ENCODE results near the gene FLACC1. TPM values are rescaled to one million over a fixed set of nuclear protein-coding genes. Genes with fewer than 3 reads are reported as not detected.

The FLACC1 gene
- total RNA-seq, 1 donor from 2014 or later: 0.54 TPM

DNA sequence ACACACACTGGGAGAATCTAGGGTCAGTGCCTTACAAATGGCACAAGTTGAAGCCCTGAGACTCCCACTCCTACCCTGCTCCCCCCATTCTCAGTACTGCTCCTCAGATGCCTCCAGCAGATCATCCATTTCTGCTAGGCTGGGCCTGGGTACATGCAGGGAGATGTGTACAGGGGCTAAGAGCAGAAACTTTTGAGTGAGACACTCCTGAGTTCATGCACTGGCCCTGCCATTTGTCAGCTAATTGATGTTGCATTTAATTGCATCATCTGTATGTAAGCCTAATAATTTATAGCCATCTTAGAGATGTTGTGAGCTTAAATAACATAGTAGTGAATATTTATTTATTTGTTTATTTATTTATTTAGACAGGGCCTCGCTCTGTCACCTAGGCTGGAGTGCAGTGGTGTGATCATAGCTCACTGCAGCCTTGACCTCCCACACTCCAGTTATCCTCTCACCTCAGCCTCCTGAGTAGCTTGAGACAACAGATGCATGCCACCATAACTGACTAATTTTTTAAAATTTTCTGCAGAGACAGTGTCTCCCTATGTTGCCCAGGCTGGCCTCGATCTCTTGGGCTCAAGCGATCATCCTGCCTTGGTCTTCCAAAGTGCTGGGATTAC, 101.6 kb downstream of the FLACC1 start:
- no peaks in the 10 kb centered on the region for H3K36me3 ChIP-seq (ENCODE audit: control insufficient read depth, insufficient read depth, low read length)
- no peaks in the 10 kb centered on the region for H3K27me3 ChIP-seq (ENCODE audit: control insufficient read depth, insufficient read depth, low read length)
- DNase-seq (ENCODE audit: low read depth): no peak

DNA sequence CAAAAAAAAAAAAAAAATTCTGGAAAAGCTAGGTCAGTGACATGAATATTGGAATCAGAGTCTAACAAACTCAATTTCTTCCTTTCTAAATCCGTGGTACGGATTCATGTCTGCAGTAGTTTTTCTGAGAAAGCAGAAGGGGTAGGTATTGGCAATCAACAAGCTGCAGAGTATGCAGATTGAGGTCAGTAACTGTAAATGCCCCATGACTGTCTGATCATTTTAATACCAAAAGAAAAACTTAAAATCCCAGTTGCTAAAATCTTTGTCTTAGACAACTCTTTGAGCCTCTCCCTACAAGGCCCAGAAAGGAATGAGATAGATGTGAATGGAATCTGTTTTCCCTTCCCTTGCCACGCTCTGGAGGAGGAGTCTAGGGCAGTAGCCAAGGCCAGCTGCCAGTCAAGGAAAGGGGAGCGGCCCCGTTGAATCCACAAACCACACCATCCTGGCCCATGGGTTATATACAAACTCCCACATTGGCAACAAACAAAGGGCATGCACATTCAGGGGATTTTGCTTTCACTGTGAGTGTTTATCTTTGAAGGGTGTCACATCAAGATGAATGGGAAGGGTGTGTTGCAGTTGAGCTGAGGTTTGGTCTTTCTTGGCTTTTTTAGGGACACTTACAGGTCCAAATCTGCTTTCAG, 102.9 kb downstream of the FLACC1 start:
- Histone ChIP-seq H3K27me3 (ENCODE audit: control insufficient read depth, insufficient read depth, low read length) (no peaks in the 10 kb centered on the region), H3K36me3 (ENCODE audit: control insufficient read depth, insufficient read depth, low read length) (no peaks in the 10 kb centered on the region), H3K4me3 (ENCODE audit: low read depth, low read length) (no peak overlapping the region)
- TF ChIP-seq, protein P1, sequence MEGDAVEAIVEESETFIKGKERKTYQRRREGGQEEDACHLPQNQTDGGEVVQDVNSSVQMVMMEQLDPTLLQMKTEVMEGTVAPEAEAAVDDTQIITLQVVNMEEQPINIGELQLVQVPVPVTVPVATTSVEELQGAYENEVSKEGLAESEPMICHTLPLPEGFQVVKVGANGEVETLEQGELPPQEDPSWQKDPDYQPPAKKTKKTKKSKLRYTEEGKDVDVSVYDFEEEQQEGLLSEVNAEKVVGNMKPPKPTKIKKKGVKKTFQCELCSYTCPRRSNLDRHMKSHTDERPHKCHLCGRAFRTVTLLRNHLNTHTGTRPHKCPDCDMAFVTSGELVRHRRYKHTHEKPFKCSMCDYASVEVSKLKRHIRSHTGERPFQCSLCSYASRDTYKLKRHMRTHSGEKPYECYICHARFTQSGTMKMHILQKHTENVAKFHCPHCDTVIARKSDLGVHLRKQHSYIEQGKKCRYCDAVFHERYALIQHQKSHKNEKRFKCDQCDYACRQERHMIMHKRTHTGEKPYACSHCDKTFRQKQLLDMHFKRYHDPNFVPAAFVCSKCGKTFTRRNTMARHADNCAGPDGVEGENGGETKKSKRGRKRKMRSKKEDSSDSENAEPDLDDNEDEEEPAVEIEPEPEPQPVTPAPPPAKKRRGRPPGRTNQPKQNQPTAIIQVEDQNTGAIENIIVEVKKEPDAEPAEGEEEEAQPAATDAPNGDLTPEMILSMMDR (IDR thresholded peaks at IDR 0.05; ENCODE audit: insufficient read depth, low read length, poor library complexity, severe bottlenecking): no peak
- DNase-seq (ENCODE audit: low read depth): no peak

More for the DNA sequence above, 101.6 kb downstream of the FLACC1 start:
- H3K4me3 ChIP-seq (ENCODE audit: low read depth, low read length): no peak overlapping the region
- TF ChIP-seq, protein P1 (IDR thresholded peaks at IDR 0.05; ENCODE audit: insufficient read depth, low read length, poor library complexity, severe bottlenecking): no peak

DNA sequence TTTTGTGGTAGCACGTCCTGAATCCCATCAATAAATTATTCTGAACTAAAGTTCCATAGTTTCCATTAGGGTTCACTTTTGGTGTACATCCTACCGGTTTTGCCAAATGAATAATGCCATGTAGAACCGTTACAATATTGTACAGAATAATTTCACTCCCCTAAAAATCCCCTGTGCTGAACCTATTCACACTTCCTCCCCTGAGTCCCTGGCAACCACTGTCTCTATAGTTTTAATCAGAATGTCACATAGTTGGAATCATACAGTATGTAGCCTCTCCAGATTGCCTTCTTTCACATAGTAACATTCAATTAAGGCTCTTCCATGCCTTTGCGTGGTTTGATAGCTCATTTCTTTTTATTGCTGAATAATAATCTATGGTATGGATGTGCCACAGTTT, 106.4 kb downstream of the FLACC1 start:
- DNase-seq (ENCODE audit: low read depth): no peak
- Histone ChIP-seq H3K4me3 (ENCODE audit: low read depth, low read length) (no peak overlapping the region), H3K36me3 (ENCODE audit: control insufficient read depth, insufficient read depth, low read length) (no peaks in the 10 kb centered on the region), H3K27me3 (ENCODE audit: control insufficient read depth, insufficient read depth, low read length) (no peaks in the 10 kb centered on the region)
- TF ChIP-seq, protein P1 (IDR thresholded peaks at IDR 0.05; ENCODE audit: insufficient read depth, low read length, poor library complexity, severe bottlenecking): no peak

DNA sequence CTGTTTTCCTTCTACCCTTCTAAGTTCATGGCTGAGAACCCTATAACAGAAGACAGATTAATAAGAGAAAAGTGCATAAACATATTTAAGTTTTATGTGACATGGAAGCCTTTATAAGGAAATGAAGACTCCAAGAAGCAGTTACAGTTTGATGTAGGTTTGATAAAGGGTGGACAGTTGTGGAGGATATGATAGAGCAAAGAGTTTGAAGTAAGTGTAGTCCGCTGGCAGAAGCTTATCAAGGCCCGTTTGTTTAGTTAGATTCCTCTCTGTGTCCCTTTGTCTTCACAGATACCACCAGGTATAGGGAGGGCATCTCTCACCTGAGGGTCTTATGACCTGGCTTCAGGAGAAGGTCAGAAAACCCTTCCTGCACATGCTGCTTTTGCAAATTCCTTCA, 107.3 kb downstream of the FLACC1 start:
- DNase-seq (ENCODE audit: low read depth): no peak
- no peak overlapping the region for H3K4me3 ChIP-seq (ENCODE audit: low read depth, low read length)
- no peaks in the 10 kb centered on the region for H3K36me3 ChIP-seq (ENCODE audit: control insufficient read depth, insufficient read depth, low read length)
- no peaks in the 10 kb centered on the region for H3K27me3 ChIP-seq (ENCODE audit: control insufficient read depth, insufficient read depth, low read length)
- TF ChIP-seq, protein P1 (IDR thresholded peaks at IDR 0.05; ENCODE audit: insufficient read depth, low read length, poor library complexity, severe bottlenecking): no peak

DNA sequence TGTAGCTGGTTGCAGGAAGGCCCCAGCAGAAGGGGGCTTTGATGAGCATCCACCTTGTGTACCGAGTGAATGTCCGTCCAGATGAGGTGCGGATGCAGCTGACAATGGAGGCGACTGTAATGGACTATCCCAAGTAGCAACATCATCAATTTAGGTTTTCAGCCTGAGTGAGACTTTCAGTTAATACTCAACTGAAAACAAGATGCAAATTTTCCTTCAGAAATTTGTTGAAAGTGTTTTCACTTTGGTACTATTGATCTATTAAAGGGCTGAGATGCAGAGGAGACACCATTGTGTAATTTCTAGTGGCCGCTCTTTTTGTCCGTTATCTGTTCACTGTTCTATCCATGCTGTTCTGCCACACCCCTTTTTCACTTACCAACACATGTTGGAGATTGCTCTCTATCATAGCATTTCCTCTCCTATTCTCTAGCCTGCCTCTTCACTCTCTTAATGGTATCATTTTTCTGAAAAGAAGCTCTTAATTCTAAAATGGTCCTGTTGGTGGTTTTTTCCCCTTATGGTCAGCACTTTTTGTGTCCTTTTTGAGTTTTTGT, 108.8 kb downstream of the FLACC1 start:
- no peak for DNase-seq (ENCODE audit: low read depth)
- Histone ChIP-seq H3K4me3 (ENCODE audit: low read depth, low read length) (no peak overlapping the region), H3K36me3 (ENCODE audit: control insufficient read depth, insufficient read depth, low read length) (no peaks in the 10 kb centered on the region), H3K27me3 (ENCODE audit: control insufficient read depth, insufficient read depth, low read length) (no peaks in the 10 kb centered on the region)
- TF ChIP-seq, protein P1 (IDR thresholded peaks at IDR 0.05; ENCODE audit: insufficient read depth, low read length, poor library complexity, severe bottlenecking): no peak
